HepG2 (cell line): ENCODE measurements around the gene SNED1. TPM values are rescaled to one million over a fixed set of nuclear protein-coding genes. Genes with fewer than 3 reads are reported as not detected.

Experiments used
- ATAC-seq: fragments of 200-7000 bp; cut with Tn5 transposase; 3 replicates; pipeline ENCODE4 v1.9.1; 2020; ENCODE audit warnings: mild to moderate bottlenecking, moderate library complexity
- BruUV-seq: library from RNA; stranded (reverse); fragments of 400-500 nt; replicated peaks from 2 replicates; lab custom pipeline; 2021; lab: Mats Ljungman, UMichigan
- CTCF ChIA-PET: fragments of 300-600 bp; formaldehyde crosslinking; extraction: SDS; loops from one replicate; lab custom pipeline; 2021; ENCODE audit warnings: low total read pairs, inconsistent platforms, low intra/inter-chr PET ratio; lab: Yijun Ruan, JAX
- POLR2A ChIA-PET: fragments of 350-600 bp; sonication (Branson Sonifier 250); formaldehyde crosslinking; loops from one replicate; lab custom pipeline; 2020; ENCODE audit warnings: antibody characterized with exemption, inconsistent platforms; lab: Yijun Ruan, JAX
- DNase-seq: peaks from one replicate; pipeline ENCODE4 v3.0.0-alpha.2; 2015; ENCODE audit warnings: low spot score
- FAIRE-seq: peaks from 3 replicates; lab custom pipeline; 2011; peaks lifted over from hg19 to GRCh38; lab: Jason Lieb, UNC
- H2AFZ ChIP-seq: one replicate; pipeline ENCODE4 v1.6.1; 2011; ENCODE audit warnings: low read length, inconsistent platforms
- H3K27ac ChIP-seq: fragments of 300-600 bp; 3 replicates; pipeline ENCODE4 v1.8.0; 2011; ENCODE audit warnings: mixed run types, mild to moderate bottlenecking, mixed read lengths, low read length, inconsistent platforms; ENCODE audit not compliant: insufficient read depth; ENCODE audit errors: extremely low read length
- H3K27me3 ChIP-seq, 2 experiments: fragments of 200-600 bp in 1 of 2; 2 replicates in 1 of 2; 3 replicates in 1 of 2; pipeline versions ENCODE4 v1.6.0 to v1.8.0; 2011; ENCODE audit warnings: low read length in 2 of 2, mild to moderate bottlenecking in 2 of 2, moderate library complexity in 2 of 2, inconsistent platforms in 1 of 2; ENCODE audit not compliant: insufficient read depth in 2 of 2, control insufficient read depth in 1 of 2
- H3K36me3 ChIP-seq, 2 experiments: fragments of 200-600 bp in 1 of 2; replicated peaks in 1 of 2; 2 replicates in 1 of 2; 3 replicates in 1 of 2; pipeline versions ENCODE4 v1.5.1 to v1.8.0; 2011; ENCODE audit warnings: low read length in 2 of 2, inconsistent platforms in 1 of 2; ENCODE audit not compliant: insufficient read depth in 2 of 2, control insufficient read depth in 1 of 2
- H3K4me1 ChIP-seq: 2 replicates; pipeline ENCODE4 v1.5.1; 2012; ENCODE audit warnings: low read length, inconsistent platforms; ENCODE audit not compliant: insufficient read depth
- H3K4me2 ChIP-seq: 2 replicates; pipeline ENCODE4 v1.6.0; 2011; ENCODE audit warnings: low read depth, low read length, inconsistent platforms
- H3K4me3 ChIP-seq, 3 experiments: fragments of 200-600 bp in 1 of 3; sonication (generic), shearing (Covaris generic) in 1 of 3; replicated peaks in 1 of 3; 2 replicates each; pipeline ENCODE4 v1.5.1; 2011 to 2016; ENCODE audit warnings: low read length in 3 of 3, inconsistent platforms in 2 of 3, low read depth in 2 of 3, mild to moderate bottlenecking in 2 of 3, control low read depth in 1 of 3, mixed read lengths in 1 of 3; ENCODE audit not compliant: insufficient read depth in 1 of 3
- H3K79me2 ChIP-seq: one replicate; pipeline ENCODE4 v1.6.1; 2011; ENCODE audit warnings: low read length, inconsistent platforms; ENCODE audit not compliant: insufficient read depth
- H3K9ac ChIP-seq: 2 replicates; pipeline ENCODE4 v1.6.0; 2011; ENCODE audit warnings: mild to moderate bottlenecking, low read depth, low read length, inconsistent platforms; ENCODE audit not compliant: insufficient read depth
- H3K9me3 ChIP-seq: 2 replicates; pipeline ENCODE4 v1.5.1; 2012; ENCODE audit warnings: mild to moderate bottlenecking, low read length
- H4K20me1 ChIP-seq: 2 replicates; pipeline ENCODE4 v1.6.0; 2011; ENCODE audit warnings: inconsistent platforms, mild to moderate bottlenecking, low read length, moderate library complexity; ENCODE audit not compliant: insufficient read depth
- JUN ChIP-seq: sonication (generic); formaldehyde crosslinking; IDR thresholded peaks from 2 replicates; pipeline ENCODE4 v1.4.0; 2020; ENCODE audit warnings: mild to moderate bottlenecking, missing genetic modification reagents
- KMT2B ChIP-seq: IDR thresholded peaks from 2 replicates; pipeline ENCODE4 v1.6.1; 2016; ENCODE audit warnings: missing genetic modification reagents, missing compliant biosample characterization
- RAD21 ChIP-seq: fragments of 450-650 bp; formaldehyde crosslinking; IDR thresholded peaks from 2 replicates; pipeline ENCODE4 v1.5.0; 2020; ENCODE audit warnings: mild to moderate bottlenecking
- ZMYM4 ChIP-seq: sonication (generic); formaldehyde crosslinking; IDR thresholded peaks from 2 replicates; pipeline ENCODE4 v1.8.1; 2023; ENCODE audit warnings: mild to moderate bottlenecking, missing genetic modification reagents
- ZNF775 ChIP-seq: sonication (generic); formaldehyde crosslinking; IDR thresholded peaks from 2 replicates; pipeline ENCODE4 v1.4.0; 2020; ENCODE audit warnings: missing genetic modification reagents, mild to moderate bottlenecking, moderate library complexity, borderline replicate concordance
- ZNF883 ChIP-seq: sonication (generic); formaldehyde crosslinking; IDR thresholded peaks from 2 replicates; pipeline ENCODE4 v1.5.1; 2020; ENCODE audit warnings: mild to moderate bottlenecking, missing genetic modification reagents; ENCODE audit errors: not compliant biosample characterization
- ZSCAN29 ChIP-seq: sonication (generic); formaldehyde crosslinking; conservative IDR thresholded peaks from 2 replicates; pipeline ENCODE4 v1.4.0; 2020; ENCODE audit warnings: mild to moderate bottlenecking, missing genetic modification reagents
- WGBS: methylation state at CpG from one replicate; pipeline ENCODE4 v1.1.6; 2017; ENCODE audit warnings: low lambda C conversion rate; 5-methylcytosine and 5-hydroxymethylcytosine counted together
- in situ Hi-C: cut with HindIII; loops from 2 replicates; pipeline ENCODE4 v1.10.0; 2017; ENCODE audit warnings: low pct_unique_long_range_greater_than_20kb; ENCODE audit not compliant: extremely low pct_ligation_motif_present
- intact Hi-C: fragments of 100-400 bp; cut with micrococcal nuclease; formaldehyde crosslinking; loops from one replicate; pipeline ENCODE4 v1.10.0; 2022; ENCODE audit not compliant: unreplicated experiment
- polyA plus RNA-seq, 8 experiments: library from polyadenylated mRNA; depleted of rRNA in 3 of 8; stranded (reverse) in 7 of 8; unstranded in 1 of 8; fragments of >200 nt; fragmentation: Illumina TruSeq in 4 of 8; extraction: Trizol in 4 of 8; gene quantifications; 2 replicates each; pipeline versions ENCODE4 v1.2.1 to v1.2.3, GENCODE V29; 2011 to 2016; ENCODE audit warnings: low read depth in 4 of 8, missing spikeins in 1 of 8, mixed read lengths in 1 of 8; ENCODE audit not compliant: insufficient read depth in 1 of 8
- total RNA-seq, 5 experiments: library from RNA; depleted of rRNA; stranded (reverse); fragments of >200 nt; fragmentation: Illumina TruSeq; extraction: Trizol; gene quantifications; 2 replicates each; pipeline ENCODE4 v1.2.3, GENCODE V29; 2016; ENCODE audit warnings: low read depth in 1 of 5
- TF ChIP-seq, protein P1 (sequence below): sonication (generic); formaldehyde crosslinking; IDR thresholded peaks from 2 replicates; pipeline ENCODE4 v1.5.1; 2020; ENCODE audit warnings: mild to moderate bottlenecking, missing genetic modification reagents, moderate library complexity
- TF ChIP-seq, protein P2 (sequence below): sonication (generic); formaldehyde crosslinking; IDR thresholded peaks from 2 replicates; pipeline ENCODE4 v1.4.0; 2020; ENCODE audit warnings: mild to moderate bottlenecking, missing genetic modification reagents

The SNED1 gene
- total and polyA plus RNA-seq, 2 of the 13 experiments (the other 11 are each of a cell fraction or from before 2014, with no cell fraction given), result 0.15 to 0.65 TPM

DNA sequence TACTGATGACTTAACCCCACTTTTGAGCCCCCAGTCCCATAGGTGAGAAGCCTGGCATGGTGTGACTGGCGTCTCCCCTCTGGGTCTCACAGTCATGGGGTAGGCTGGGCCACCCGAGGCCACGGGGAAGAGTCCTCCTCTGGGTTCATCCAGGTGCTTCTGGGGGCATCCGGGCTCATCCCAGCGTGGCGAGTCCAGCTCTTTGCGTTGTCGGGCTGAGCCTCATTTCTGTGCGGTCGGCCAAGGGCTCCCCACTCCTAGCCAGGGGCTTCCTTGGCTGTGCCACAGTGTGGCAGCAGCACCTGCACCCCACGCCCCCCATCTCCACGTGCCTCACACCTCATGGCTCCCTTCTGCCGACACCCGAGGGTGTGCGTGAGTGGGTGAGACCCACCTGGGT lies 27.6 kb upstream of the SNED1 start:
- Histone ChIP-seq H3K4me3 (no peak overlapping the region), H3K9me3 (no peaks in the 10 kb centered on the region), H3K27ac (no peak overlapping the region), H3K27me3 (peaks cover 9 to 48% of the 10 kb centered on the region in 2 experiments; a peak in 4 of 5 replicates), H3K9ac (no peak overlapping the region), H4K20me1 (no peaks in the 10 kb centered on the region), H3K36me3 (no peaks in the 10 kb centered on the region), H3K79me2 (no peaks in the 10 kb centered on the region), H2AFZ (no peak overlapping the region), H3K4me2 (no peak overlapping the region), H3K4me1 (peaks cover 55% of the 10 kb centered on the region)
- TF ChIP-seq, protein P1, sequence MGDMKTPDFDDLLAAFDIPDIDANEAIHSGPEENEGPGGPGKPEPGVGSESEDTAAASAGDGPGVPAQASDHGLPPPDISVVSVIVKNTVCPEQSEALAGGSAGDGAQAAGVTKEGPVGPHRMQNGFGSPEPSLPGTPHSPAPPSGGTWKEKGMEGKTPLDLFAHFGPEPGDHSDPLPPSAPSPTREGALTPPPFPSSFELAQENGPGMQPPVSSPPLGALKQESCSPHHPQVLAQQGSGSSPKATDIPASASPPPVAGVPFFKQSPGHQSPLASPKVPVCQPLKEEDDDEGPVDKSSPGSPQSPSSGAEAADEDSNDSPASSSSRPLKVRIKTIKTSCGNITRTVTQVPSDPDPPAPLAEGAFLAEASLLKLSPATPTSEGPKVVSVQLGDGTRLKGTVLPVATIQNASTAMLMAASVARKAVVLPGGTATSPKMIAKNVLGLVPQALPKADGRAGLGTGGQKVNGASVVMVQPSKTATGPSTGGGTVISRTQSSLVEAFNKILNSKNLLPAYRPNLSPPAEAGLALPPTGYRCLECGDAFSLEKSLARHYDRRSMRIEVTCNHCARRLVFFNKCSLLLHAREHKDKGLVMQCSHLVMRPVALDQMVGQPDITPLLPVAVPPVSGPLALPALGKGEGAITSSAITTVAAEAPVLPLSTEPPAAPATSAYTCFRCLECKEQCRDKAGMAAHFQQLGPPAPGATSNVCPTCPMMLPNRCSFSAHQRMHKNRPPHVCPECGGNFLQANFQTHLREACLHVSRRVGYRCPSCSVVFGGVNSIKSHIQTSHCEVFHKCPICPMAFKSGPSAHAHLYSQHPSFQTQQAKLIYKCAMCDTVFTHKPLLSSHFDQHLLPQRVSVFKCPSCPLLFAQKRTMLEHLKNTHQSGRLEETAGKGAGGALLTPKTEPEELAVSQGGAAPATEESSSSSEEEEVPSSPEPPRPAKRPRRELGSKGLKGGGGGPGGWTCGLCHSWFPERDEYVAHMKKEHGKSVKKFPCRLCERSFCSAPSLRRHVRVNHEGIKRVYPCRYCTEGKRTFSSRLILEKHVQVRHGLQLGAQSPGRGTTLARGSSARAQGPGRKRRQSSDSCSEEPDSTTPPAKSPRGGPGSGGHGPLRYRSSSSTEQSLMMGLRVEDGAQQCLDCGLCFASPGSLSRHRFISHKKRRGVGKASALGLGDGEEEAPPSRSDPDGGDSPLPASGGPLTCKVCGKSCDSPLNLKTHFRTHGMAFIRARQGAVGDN (CRISPR knock-in tag), result 0 out of 2 replicates have a peak, but pooled peaks have one; percentile 17
- no peak for TF ChIP-seq ZMYM4 (CRISPR knock-in tag)
- no peak for TF ChIP-seq JUN (CRISPR knock-in tag)
- CTCF ChIA-PET, result no interaction called here
- no peak for FAIRE-seq
- BruUV-seq, result no TSS peak
- intact Hi-C loops, result no loop called here
- POLR2A ChIA-PET, result no interaction called here
- 82% methylated on average over 15 of the region's 15 CpGs for WGBS
- no peak for ATAC-seq
- DNase-seq, result no peak
- in situ Hi-C loops, result no loop called here

DNA sequence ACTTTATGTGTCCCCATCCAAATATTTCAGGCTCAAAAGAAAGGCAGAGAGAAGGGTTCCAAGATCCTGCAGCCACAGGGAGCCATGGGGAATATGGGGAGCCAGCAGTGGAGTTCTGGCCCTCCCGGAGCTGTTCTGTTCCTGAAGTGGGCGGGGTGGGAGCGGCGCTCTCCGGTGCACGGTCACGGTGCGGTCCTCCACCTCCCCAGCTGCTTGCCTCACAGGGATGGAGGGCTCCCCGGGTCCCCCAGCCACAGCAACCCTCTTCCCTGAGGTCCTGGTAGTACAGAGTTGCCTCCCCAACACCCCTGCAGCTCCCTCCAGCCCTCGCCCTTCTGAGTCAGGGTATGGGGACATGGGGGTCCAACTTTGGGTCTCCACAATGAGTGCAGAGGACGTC lies 26.2 kb upstream of the SNED1 start:
- Histone ChIP-seq H3K36me3 (no peaks in the 10 kb centered on the region), H3K9ac (no peak overlapping the region), H2AFZ (no peak overlapping the region), H4K20me1 (no peaks in the 10 kb centered on the region), H3K27me3 (peaks cover 9 to 48% of the 10 kb centered on the region in 2 experiments; a peak in 4 of 5 replicates), H3K4me3 (no peak overlapping the region), H3K4me1 (peaks cover 41% of the 10 kb centered on the region), H3K9me3 (no peaks in the 10 kb centered on the region), H3K4me2 (no peak overlapping the region), H3K27ac (no peak overlapping the region), H3K79me2 (no peaks in the 10 kb centered on the region)
- DNase-seq (no peak), ATAC-seq (no peak), FAIRE-seq (no peak)
- ChIA-PET CTCF (no interaction called here), POLR2A (no interaction called here)
- 44% methylated on average over 11 of the region's 11 CpGs for WGBS
- no TSS peak for BruUV-seq
- intact Hi-C loops, result no loop called here
- in situ Hi-C loops, result no loop called here
- TF ChIP-seq ZSCAN29 (CRISPR knock-in tag) (no peak), ZNF883 (CRISPR knock-in tag) (no peak), RAD21 (no peak), ZNF775 (CRISPR knock-in tag) (no peak), KMT2B (CRISPR knock-in tag) (no peak)
- TF ChIP-seq, protein P2, sequence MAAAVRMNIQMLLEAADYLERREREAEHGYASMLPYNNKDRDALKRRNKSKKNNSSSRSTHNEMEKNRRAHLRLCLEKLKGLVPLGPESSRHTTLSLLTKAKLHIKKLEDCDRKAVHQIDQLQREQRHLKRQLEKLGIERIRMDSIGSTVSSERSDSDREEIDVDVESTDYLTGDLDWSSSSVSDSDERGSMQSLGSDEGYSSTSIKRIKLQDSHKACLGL, result no peak
